ELF-1 (cell line): Measurements from ENCODE around the gene PRXL2B.

ENCODE experiments used
- DNase-seq: peaks from one replicate; pipeline ENCODE4 v3.0.0-alpha.2; 2016; ENCODE audit warnings: low read depth, low spot score

The PRXL2B gene

DNA sequence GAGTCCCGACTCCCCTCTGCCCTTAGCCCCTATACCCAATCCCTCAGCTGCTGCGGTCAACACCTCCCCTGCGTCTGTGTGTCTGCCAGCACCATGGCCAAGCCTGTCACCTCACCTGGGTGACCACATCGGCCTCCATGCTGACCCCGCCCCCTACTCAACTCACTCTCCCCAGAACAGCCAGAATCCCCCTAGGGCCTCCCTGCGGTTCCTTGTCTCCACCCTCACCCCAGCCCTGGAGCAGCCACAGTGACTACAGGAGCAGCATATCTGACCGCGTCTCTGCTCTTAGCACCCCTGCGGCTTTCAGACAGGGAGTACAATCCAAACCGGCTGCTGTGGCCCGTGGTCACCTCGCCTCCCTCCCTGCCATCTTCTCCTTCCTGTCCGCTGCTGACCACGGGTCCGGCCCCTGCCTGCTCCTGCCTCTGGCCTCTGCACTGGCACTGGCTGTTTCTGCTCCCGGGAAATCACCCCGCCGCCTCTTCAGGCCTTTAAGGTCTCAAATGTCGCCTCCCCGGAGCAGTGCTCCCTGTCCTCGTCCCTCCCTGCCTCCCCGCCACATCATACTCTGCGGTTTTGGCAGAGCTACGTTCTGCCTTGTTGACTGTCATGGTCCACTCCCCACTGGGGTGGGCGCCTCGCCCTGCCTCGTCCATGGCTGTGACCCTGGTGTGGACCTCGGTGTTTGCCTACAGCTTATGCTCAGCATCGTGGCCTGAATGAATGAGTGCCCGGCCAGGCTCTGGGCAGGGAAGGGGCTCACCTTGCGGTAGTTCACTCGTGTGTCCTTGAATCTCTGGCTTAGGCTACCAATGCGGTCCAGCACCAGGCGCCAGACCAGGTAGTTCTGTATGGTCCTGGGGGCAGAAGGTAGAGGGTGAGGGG lies 11.1 kb downstream of the PRXL2B start:
- DNase-seq: no peak

DNA sequence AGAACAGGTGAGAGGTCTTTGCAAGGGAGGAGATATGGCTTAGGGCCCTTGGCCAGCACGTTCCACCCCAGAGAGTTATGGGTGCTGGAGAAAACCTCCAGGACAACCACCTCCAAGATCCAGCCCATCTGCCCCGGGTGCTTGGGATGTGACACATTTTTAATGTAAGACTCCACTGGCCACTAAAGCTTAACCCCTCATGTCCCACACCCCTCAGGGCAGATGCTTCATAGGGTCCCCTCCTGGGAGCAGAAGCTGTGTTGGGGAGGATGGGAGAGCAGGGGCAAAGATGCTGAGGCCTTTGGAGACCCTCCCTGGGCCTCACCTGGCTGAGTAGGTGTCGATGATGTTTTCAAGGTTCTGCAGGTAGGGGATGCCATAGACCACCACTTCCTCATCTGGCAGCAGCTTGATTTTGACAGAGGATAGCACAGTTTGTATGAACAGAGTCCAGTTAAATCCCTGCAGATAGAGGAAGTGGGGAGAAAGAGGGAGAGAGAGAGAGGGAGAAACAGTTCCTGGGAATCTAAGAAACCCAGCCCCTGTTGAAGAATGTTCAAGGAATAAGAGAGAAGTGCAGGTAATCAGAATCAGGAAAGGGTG lies 11.9 kb downstream of the PRXL2B start:
- DNase-seq: no peak

DNA sequence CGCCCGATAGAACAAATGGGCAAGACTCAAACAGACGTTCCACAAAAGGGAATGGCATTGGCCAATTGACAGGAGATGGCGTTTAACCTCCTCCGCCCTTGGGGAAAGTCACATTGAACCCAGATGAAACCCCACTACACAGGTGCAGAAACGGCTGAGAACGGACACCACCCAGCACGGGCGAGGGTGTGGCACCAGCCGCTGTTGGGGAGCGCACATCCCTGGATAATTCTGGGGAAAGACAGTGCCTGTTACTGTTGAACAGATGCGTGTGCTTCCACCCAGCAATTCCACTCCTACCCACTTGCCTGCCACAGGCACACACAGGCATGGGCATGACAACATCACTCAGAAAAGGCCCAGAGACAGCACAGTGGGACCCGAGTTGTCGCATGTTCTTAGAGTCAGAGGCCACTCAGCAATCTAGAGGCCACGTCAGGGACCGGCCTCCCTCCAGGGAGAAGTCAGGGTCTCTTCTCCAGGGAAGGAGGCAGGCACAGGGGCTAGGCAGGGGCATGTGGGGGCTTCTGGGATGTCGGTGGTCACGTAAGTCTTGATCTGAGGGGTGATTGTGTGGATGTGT lies 15.2 kb downstream of the PRXL2B start:
- DNase-seq: no peak

DNA sequence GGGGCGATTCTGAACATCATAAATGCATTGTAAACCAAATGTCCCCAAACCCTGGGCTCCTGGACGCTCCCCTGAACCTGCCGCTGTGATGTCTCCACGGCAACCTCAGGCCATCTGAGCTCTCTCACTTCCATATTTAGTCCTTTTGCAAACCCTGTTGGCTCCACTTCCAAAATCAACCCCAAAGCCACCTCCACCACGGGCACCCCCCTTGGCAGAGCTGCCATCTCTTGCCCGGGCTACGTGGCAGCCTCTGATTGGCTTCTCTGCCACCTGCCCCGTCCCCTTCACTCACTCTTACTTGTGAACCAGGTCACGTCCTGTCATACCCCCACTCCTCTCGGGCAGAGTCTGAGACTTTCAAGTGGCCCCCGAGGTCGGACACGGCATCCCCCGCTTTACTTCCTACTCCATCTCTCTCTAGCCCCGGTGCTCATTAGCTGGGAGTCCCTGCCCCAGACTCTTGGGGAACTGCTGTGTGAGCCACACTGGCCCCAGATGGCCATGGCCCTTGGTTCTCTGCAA lies 15.8 kb downstream of the PRXL2B start:
- no peak for DNase-seq

DNA sequence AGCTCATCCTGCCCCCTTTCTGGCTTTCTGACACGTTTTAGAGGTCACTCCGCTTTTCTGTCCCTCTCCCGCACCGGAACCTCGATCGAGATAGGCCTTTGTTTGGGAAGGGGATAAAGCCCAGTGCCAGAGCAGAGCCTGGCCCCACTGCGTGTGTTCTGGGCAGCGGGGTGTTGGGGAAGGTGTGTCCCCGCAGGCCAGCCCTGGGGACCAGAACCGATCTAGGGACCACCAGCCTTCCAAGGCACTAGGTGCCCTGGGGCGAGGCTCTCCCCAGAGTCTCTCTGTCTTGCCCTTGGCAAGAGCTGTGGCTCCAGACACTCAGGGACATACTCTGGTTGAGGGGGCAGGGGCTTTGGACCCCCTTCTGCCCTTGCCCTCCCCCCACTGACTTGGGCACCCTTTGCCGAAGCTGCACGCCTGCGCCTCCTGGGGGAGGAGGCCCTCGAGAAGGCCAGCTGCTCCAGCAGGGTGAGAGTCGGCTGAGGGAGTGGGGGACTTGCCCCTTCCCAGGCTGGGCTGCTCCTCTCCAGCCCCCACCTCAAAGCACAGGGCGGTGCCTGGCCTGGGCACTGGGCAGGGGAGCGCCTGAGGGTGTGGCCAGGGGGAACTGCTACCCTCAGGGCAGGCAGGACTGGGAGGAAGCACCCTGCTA lies 16.4 kb downstream of the PRXL2B start:
- no peak for DNase-seq

DNA sequence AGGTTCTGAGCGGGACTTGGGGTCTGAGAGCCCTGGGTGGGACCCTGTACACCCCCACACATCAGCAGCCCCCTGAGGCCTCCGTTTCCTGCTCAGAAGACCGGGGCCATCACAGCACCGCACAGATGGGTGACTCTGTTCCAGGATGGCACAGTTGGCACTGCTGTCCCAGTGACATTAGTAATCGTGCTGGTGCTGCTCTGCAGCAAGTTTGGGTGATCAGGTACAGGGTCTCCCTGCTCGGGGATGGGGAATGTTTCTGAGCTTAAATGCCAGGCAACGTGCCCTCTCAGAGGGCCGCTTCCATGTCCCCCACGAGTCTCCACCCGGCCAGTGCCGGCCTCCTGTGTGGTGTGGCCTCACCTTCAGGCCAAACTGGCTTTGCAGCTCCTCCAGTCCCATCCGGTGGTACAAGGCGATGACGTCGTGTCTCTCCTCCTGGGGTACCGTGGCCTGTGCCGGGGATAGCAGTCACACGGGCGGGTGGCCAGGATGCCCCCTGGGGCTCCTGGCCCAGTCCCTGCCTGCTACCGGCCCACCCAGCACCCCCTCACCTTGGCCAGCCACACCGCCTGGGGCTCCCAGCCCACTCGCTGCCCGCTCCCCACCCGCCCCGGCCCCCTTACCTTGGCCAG lies 17.1 kb downstream of the PRXL2B start:
- no peak for DNase-seq

DNA sequence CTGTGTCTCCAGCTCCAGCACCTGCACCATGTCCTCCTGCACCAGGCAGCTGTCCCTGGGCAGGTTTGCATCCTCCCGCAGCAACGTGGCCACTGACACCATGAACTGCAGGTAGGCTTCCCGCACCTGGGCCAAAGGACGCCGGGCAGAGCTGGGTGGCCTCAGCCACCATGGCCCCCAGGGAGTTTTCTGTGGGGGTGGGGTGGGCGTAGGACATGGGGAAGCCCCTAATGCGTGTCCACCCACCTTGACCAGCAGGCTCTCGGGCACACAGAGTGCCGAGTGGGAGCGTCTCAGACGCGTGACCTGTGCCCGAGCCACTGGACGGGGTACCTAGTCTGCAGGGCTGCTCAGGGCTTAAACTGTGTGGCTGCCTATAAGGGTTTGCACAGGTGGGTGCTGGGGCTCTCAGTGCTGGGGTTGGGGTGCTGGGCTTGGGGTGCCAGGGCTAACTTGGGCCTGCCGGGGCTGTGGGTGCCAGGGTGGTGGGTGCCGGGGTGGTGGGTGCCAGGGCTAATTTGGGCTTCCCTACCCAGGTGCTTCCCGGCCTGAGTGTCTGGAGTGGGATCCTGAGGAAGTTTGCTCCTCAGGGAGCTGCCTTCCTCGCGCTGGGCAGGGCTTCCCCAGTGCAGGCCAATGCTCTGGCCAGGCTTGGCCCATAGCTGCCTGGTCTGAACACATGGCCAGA lies 17.7 kb downstream of the PRXL2B start:
- DNase-seq: no peak

DNA sequence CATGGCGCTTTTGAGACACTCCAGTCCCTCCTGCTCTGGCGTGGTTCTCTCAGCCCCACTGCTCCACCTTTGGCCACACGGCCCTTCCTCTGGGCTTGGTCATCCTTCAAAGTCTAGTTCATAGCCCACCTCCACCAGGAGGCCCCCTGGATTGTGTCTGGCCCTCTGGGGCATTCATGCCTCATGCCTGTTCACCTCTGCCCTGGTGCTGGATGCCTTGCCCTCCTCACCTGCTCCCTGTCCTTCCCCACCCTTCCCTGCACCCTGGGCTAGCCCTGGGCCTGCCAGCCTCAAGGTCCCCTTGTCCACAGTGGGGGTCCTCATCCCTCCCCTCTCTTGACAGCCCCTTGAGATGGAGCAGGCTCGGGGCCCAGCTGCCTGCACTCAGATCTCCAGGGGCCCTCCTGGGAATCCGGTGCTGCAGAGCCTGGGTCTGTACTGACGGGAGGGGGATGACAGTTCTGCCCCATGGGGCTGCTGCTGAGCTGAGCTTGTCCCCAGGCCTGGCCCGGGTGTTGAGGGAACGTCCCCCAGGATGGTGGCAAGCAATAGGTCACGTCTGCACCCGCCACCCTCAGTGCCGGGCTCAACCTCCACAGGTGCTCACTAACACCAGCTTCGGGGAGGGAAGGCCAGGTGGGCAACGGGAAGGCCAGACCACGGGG lies 18.4 kb downstream of the PRXL2B start:
- no peak for DNase-seq

DNA sequence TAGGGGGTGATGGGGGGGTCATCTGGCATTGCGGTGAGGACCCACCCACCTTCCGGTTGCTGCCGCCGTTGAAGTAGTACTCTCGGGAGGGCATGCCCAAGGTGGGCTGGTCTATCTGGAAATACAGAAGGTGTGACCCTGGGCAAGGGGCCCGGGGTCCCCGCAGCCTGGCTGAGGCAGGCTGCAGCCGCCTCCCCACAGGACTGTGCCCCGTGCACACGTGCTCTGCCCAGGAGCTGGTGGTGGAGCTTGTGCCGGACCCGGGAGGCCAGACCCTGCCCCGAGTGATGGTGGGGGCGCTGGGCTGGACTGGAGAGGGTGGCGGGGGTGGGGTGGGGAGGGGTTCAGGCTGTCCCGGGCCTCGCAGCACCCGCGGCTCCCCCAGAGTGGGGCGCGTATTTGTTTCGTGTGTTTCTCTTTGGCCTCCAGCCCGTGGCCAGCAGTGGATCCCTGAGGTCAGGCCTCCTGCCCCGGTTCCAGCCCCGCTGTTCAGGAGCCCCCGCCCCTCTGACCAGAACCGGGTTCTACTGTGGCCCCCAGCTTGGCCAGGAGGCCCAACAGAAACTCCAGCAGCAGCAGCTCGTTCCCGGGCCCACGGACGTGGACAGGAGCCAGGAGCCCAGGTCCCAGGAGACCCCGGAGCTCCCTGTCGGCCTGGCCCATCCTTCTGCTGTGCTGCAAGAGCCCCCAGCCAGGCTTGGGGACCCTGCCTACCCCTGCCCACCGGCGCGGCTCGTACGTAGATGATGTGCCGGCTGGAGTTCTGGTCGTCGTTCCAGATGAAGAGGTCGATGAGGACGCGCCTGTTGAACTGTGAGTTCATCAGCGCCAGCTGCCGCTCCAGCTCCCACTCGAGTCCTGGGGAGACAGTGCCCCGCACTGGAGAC lies 19.2 kb downstream of the PRXL2B start:
- no peak for DNase-seq

DNA sequence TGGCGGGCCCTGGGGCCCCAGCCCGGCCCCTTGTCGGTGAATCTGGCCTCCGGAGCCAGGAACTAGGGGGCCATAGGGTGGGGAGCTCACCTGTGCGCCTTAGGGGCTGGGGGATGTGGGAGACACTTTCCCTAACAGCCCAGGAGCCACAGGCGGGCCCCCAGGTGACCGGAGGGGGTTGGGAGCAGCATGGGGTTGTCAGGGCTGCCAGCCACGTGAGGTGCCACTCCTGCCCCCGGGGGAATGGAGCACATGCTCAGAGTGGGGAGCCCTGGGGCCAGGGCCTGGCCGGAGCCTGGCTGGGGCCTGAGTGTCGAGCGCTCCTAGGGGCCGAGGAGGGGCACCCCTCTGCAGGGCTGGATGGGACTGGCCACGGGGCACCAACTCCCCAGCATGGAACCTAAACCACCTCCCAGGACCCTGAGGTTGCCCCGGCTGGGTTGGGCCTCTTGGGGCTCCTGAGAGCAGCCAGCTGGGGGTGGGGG lies 19.9 kb downstream of the PRXL2B start:
- no peak for DNase-seq

DNA sequence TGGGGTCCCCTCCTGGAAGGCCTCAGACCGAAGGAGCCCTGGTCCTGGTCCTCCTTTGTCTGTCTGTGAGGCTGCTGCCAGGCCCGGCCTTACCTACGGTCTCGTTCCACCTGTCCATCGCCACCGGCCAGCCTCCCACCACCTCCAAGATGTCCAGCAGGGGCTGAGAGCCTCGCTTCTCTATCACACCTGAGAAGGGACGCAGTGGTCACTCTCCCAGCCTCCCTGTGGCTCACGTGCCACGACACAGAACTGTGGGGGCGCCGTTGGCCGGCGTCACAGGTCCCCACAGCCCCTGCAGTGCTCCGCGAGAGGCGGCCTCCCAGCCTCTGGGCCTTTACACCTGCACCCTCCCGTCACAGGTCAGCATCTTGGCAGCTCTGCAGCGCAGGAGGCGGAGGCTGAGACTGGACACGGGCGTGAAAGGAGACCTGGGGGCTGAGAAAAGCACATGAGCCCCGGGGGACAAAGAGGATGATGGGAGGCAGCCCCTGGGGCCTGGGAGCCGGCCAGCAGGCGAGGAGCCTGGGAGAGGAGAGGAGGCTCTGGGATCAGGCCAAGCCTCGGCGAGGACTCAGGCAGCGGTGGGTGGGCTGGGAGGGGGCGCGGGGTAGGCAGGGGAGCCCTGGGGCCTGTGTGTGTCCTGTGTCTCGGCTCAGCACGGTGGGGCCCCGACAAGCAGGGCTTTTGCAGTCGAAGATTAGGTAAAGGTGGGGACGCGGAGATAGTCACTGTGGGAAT lies 20.5 kb downstream of the PRXL2B start:
- DNase-seq: no peak

DNA sequence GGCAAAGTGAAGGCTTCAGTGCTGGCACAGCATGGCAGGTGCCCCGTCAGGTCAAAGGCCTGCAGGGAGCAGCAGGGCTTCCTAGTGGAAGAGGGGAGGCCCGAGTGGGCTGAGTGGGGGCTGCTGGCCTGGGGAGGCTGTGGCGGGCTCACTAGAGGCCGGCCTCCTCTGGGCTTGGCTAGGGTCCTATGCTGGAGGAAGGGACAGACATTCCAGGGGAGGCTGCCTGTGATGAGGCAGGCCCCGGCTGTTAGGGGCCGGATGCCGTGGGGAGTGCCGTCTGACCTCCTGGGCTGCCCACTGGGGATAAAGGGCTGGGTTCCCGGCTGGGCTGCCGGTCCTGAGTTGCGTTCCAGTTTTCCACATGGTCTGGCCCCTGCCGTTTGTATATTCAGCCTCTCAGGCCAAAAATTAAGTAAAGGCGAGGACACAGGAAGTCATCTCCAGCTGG lies 21.1 kb downstream of the PRXL2B start:
- DNase-seq: no peak

DNA sequence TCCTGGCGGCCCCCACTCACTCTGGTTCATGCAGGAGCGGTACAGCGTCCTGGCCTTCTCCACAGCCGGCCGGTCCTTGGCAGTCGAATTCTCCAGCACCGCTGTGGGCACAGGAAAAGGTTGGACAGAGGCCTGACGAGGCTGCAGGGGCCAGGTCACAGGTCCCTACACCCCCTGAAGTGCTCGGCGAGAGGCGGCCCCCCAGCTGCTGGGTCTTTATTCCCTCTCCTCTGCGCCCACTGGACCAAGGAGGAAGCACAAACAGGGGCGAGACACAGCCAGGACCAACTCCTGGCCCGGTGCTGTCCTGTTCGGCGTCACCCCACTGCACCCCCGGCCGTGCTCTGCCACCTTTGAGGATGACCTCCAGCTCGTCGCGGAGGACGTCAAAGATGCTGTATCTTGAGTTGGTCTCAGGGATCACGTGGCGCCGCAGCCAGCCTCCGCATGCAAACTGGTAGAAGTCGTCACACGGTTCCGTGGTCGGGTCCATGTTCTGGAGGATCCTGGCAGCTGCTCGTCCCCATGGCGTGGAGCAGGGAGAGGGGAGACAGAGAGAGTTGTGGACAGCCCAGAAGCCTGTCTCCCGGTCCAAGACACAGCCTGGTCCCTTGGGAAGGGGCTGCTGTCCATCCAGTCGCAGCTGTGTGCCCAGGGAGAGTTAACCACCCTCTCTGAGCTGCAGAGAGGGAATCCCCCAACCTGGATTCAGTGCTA lies 22.9 kb downstream of the PRXL2B start:
- DNase-seq: no peak

DNA sequence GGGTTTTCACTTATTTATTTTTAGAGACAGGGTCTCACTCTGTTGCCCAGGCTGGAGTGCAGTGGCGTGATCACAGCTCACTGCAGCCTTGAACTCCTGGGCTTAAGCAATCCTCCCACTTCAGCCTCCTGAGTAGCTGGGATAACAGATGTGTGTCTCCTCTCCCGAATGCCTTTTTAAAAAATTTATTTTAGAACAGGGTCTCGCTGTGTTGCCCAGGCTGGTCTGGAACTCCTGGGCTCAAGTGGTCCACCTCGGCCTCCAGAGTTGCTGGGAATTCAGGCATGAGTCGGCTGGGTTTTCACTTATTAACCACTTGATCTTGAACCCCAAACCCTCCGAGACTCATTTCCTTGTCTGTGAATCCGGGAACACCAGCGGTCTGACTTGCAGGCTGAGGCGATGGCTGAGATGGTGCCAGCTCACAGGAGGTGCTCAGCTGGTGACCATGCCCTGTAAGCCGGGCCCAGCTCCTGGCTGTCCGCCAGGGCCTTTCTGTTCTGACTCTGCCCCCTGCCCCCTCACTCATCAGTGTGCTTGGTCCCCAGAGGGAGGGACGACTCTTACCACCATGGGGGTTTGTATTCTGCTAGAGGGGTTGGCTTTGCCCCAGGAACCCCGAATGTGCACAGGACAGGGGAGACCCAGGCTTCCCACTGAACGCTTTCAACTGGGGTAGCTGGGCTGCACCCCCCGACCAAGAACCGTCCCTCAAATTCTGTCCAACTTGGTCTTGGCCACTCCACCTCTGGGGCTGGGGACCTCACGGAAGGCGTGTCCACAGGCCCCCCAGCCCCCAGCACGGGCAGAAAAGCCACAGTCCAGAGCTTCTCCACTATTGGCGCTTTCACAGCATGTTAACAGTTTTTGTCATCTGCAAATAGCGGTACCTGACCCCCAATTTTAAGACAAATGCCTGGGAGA lies 23.7 kb downstream of the PRXL2B start:
- no peak for DNase-seq

DNA sequence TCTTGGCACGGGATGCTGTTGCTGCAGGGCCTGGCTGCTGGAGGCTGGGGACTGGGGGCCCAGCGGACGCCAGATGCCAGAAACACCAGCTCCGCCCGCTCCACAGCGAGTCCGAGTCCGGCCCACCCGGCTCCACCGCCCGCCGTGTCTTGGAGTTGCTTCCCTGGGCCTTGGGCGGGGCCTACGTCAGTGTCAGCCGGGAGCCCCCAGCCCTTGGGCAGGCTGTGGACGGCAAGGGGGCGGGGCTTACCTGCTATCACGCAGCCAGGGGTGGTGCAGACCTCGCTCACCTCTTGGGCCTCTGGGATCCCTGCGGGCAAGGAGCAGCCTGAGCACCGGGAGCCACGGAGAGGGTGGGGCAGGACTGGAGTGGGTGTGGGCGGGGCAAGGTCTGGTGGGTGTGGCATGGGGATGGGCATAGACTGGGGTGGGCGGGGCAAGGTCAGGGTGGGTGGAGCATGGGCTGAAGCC lies 24.5 kb downstream of the PRXL2B start:
- peak; percentile 86 for DNase-seq

DNA sequence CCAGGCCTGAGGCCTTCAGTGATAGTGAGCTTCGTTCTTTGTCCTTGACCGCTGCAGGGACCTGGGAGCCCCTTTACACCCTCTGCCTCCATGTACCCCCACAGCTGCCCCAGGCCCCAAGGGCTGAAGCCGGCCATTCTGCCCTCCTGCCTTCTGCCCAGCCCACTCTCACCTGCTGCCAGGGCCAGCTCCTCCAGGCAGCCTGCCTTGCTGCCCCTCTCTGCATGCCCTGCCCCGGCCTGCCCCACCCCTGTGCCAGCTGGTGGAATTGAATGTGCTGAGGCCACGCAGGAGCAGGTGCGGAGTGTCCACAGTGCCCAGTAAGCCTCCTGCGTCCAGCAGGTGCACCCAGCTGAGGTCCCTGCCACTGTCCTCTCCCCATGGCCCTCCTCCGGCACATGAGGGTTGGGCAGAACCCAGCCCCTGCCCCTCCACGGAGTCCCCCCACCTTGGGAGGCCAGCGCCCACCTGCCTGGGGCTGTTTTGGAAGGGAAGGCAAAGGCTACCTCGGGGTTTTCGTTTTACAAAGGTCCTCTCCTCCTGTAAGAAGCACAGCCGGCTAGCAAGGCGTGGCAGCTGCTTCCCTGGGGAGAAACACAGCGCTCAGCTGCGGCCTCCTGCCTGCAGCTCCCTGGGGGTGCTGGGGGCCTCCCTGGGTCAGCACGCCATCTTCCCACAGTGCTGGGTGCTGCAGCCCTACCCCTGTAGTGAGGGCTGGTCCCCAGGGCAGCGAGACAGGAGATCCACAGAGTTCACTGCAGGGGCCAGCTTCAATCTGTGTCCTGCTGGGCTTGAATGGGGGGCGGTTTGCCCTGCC lies 25.3 kb downstream of the PRXL2B start:
- no peak for DNase-seq
